ENCODE measurements around the gene GPX5. TPM values are rescaled to one million over a fixed set of nuclear protein-coding genes. Genes with fewer than 3 reads are reported as not detected.

GPX5 gene
- polyA plus RNA-seq, 1 donor from 2014 or later: not detected

- H3K27me3 ChIP-seq (ENCODE audit: insufficient read depth, low read depth, low read length): no peaks in the 10 kb centered on the region
- no peak overlapping the region for H3K9ac ChIP-seq (ENCODE audit: low read length)
- no peaks in the 10 kb centered on the region for H3K36me3 ChIP-seq (ENCODE audit: insufficient read depth, low read length)
- no peak for TF ChIP-seq RAD21 (conservative IDR thresholded peaks at IDR 0.05)
- no peak for TF ChIP-seq EZH2 (IDR thresholded peaks at IDR 0.05; ENCODE audit: borderline replicate concordance, insufficient read depth, low read length, poor library complexity, severe bottlenecking)
- TF ChIP-seq MXI1 (conservative IDR thresholded peaks at IDR 0.05; ENCODE audit: poor library complexity, severe bottlenecking): no peak
- no peak for TF ChIP-seq EP300 (conservative IDR thresholded peaks at IDR 0.05; ENCODE audit: poor library complexity, severe bottlenecking)
- TF ChIP-seq POLR2AphosphoS5 (IDR thresholded peaks at IDR 0.05): no peak
- no peak for TF ChIP-seq CTCF (IDR thresholded peaks at IDR 0.05; ENCODE audit: poor library complexity, severe bottlenecking)
- no peak for TF ChIP-seq TAF1 (IDR thresholded peaks at IDR 0.05; ENCODE audit: low read depth)
- TF ChIP-seq REST (IDR thresholded peaks at IDR 0.05; ENCODE audit: borderline replicate concordance): no peak
- no peak for TF ChIP-seq SMC3 (conservative IDR thresholded peaks at IDR 0.05; ENCODE audit: poor library complexity)
- no peaks in the 10 kb centered on the region for H3F3A ChIP-seq (ENCODE audit: insufficient read depth, low read length, poor library complexity, severe bottlenecking)
- no peak overlapping the region for H3K27ac ChIP-seq (ENCODE audit: low read length)
- H3K4me2 ChIP-seq (ENCODE audit: low read length): no peak overlapping the region
- H3K4me3 ChIP-seq (ENCODE audit: low read length): no peak overlapping the region
- no peaks in the 10 kb centered on the region for H3K9me2 ChIP-seq (ENCODE audit: insufficient read depth, low read length)
- no peak overlapping the region for H2AFZ ChIP-seq (ENCODE audit: low read depth, low read length)
- H4K20me1 ChIP-seq (ENCODE audit: insufficient read depth): no peaks in the 10 kb centered on the region
- no peaks in the 10 kb centered on the region for H3K9me3 ChIP-seq (ENCODE audit: low read length)
- H3K79me2 ChIP-seq (replicated peaks; ENCODE audit: insufficient read depth, low read length): no peaks in the 10 kb centered on the region
Observed at GRCh38 chr6:28505733-28506132, 19.9 kb upstream of the GPX5 start.

- Histone ChIP-seq H3K36me3 (ENCODE audit: insufficient read depth, low read length) (no peaks in the 10 kb centered on the region), H3K4me3 (ENCODE audit: low read length) (no peak overlapping the region), H3F3A (ENCODE audit: insufficient read depth, low read length, poor library complexity, severe bottlenecking) (no peaks in the 10 kb centered on the region), H3K4me2 (ENCODE audit: low read length) (no peak overlapping the region), H3K27ac (ENCODE audit: low read length) (no peak overlapping the region), H2AFZ (ENCODE audit: low read depth, low read length) (no peak overlapping the region), H3K9me2 (ENCODE audit: insufficient read depth, low read length) (no peaks in the 10 kb centered on the region), H3K9me3 (ENCODE audit: low read length) (no peaks in the 10 kb centered on the region), H3K27me3 (ENCODE audit: insufficient read depth, low read depth, low read length) (no peaks in the 10 kb centered on the region), H3K79me2 (replicated peaks; ENCODE audit: insufficient read depth, low read length) (no peaks in the 10 kb centered on the region), H3K9ac (ENCODE audit: low read length) (no peak overlapping the region), H4K20me1 (ENCODE audit: insufficient read depth) (no peaks in the 10 kb centered on the region)
- TF ChIP-seq POLR2AphosphoS5 (IDR thresholded peaks at IDR 0.05) (no peak), SMC3 (conservative IDR thresholded peaks at IDR 0.05; ENCODE audit: poor library complexity) (no peak), TAF1 (IDR thresholded peaks at IDR 0.05; ENCODE audit: low read depth) (no peak), REST (IDR thresholded peaks at IDR 0.05; ENCODE audit: borderline replicate concordance) (no peak), RAD21 (conservative IDR thresholded peaks at IDR 0.05) (no peak), EP300 (conservative IDR thresholded peaks at IDR 0.05; ENCODE audit: poor library complexity, severe bottlenecking) (no peak), EZH2 (IDR thresholded peaks at IDR 0.05; ENCODE audit: borderline replicate concordance, insufficient read depth, low read length, poor library complexity, severe bottlenecking) (no peak), CTCF (IDR thresholded peaks at IDR 0.05; ENCODE audit: poor library complexity, severe bottlenecking) (no peak), MXI1 (conservative IDR thresholded peaks at IDR 0.05; ENCODE audit: poor library complexity, severe bottlenecking) (no peak)
Observed at GRCh38 chr6:28506807-28507475, 18.7 kb upstream of the GPX5 start.

Data from neural cell (in vitro differentiated cells).